ENCODE data around the gene LCN10.

LCN10 gene

GRCh38 chr9:136732444-136733178 is 10.1 kb downstream of the LCN10 start:
- peak overlapping the region in 1 of 3 experiments; percentile 2 for H3K4me3 Mint-ChIP-seq
- no peaks in the 10 kb centered on the region for H3K9me3 Mint-ChIP-seq
- H3K36me3 Mint-ChIP-seq (ENCODE audit: low read depth), result no peaks in the 10 kb centered on the region
- H3K27ac Mint-ChIP-seq, result peak overlapping the region in 1 of 3 experiments; percentile 25
- no peaks in the 10 kb centered on the region for H3K4me1 Mint-ChIP-seq
- TF ChIP-seq CTCF (IDR thresholded peaks at IDR 0.05; ENCODE audit: unreplicated experiment in 3 of 3), result no peak
- peaks cover 5% of the 10 kb centered on the region for H3K27me3 Mint-ChIP-seq (ENCODE audit: low read depth)

- Mint-ChIP-seq H3K4me3 (peak overlapping the region; percentile 70 to 76 (median 74)), H3K27me3 (ENCODE audit: low read depth) (peaks cover 10% of the 10 kb centered on the region), H3K4me1 (peaks cover 9% of the 10 kb centered on the region), H3K27ac (no peak overlapping the region), H3K36me3 (ENCODE audit: low read depth) (peaks cover 14% of the 10 kb centered on the region), H3K9me3 (no peaks in the 10 kb centered on the region)
- TF ChIP-seq CTCF (IDR thresholded peaks at IDR 0.05; ENCODE audit: unreplicated experiment in 3 of 3), result no peak
Observed at GRCh38 chr9:136729926-136730325, 12.8 kb downstream of the LCN10 start.

- H3K4me3 Mint-ChIP-seq, result peak overlapping the region; percentile 70 to 76 (median 74)
- H3K36me3 Mint-ChIP-seq (ENCODE audit: low read depth), result peaks cover 20% of the 10 kb centered on the region
- H3K27ac Mint-ChIP-seq, result no peak overlapping the region
- H3K27me3 Mint-ChIP-seq (ENCODE audit: low read depth), result peaks cover 10% of the 10 kb centered on the region
- peaks cover 9% of the 10 kb centered on the region for H3K4me1 Mint-ChIP-seq
- H3K9me3 Mint-ChIP-seq, result no peaks in the 10 kb centered on the region
- no peak for TF ChIP-seq CTCF (IDR thresholded peaks at IDR 0.05; ENCODE audit: unreplicated experiment in 3 of 3)
Observed at GRCh38 chr9:136729144-136729543, 13.6 kb downstream of the LCN10 start.

- no peak for TF ChIP-seq CTCF (IDR thresholded peaks at IDR 0.05; ENCODE audit: unreplicated experiment in 3 of 3)
- Mint-ChIP-seq H3K9me3 (no peaks in the 10 kb centered on the region), H3K36me3 (ENCODE audit: low read depth) (peaks cover 25% of the 10 kb centered on the region), H3K27me3 (ENCODE audit: low read depth) (peaks cover 6% of the 10 kb centered on the region), H3K27ac (no peak overlapping the region), H3K4me3 (peak overlapping the region; percentile 74 to 76 (median 75)), H3K4me1 (peaks cover 9% of the 10 kb centered on the region)
Observed at GRCh38 chr9:136728548-136729123, 14.1 kb downstream of the LCN10 start.

GRCh38 chr9:136728080-136728547 is 14.6 kb downstream of the LCN10 start:
- no peak overlapping the region for H3K27ac Mint-ChIP-seq
- H3K36me3 Mint-ChIP-seq (ENCODE audit: low read depth), result peaks cover 27% of the 10 kb centered on the region
- no peaks in the 10 kb centered on the region for H3K9me3 Mint-ChIP-seq
- peak overlapping the region; percentile 77 to 99 (median 97) for H3K4me3 Mint-ChIP-seq
- peak; percentile 87 to 96 (median 90) for TF ChIP-seq CTCF (IDR thresholded peaks at IDR 0.05; ENCODE audit: unreplicated experiment in 3 of 3)
- H3K27me3 Mint-ChIP-seq (ENCODE audit: low read depth), result peaks cover 5% of the 10 kb centered on the region
- peaks cover 9% of the 10 kb centered on the region for H3K4me1 Mint-ChIP-seq

Data from nephron (organoid).